Astrocyte of the cerebellum (primary cell): ENCODE data around the gene NYAP1.
"Not testable (repeated sequence)": the region's sequence is repeated elsewhere in the genome, so short reads cannot be mapped to it uniquely, and the experiment has no call there.

Source experiments
- DNase-seq: peaks from one replicate; pipeline ENCODE4 v3.0.0-alpha.2; 2011; ENCODE audit warnings: low read depth
- H3K4me3 ChIP-seq: 2 replicates; pipeline ENCODE4 v1.5.1; 2011; ENCODE audit warnings: mild to moderate bottlenecking, low read depth, low read length, moderate library complexity
- in situ Hi-C: cut with HindIII; loops from 2 replicates; pipeline ENCODE4 v1.10.0; 2017; ENCODE audit warnings: low sequenced_read_pairs
- TF ChIP-seq, protein P1 (sequence below): IDR thresholded peaks from 2 replicates; pipeline ENCODE4 v1.5.1; 2012; ENCODE audit warnings: low read length, low read depth, moderate library complexity, mild to moderate bottlenecking; ENCODE audit errors: missing control alignments

NYAP1 gene

DNA sequence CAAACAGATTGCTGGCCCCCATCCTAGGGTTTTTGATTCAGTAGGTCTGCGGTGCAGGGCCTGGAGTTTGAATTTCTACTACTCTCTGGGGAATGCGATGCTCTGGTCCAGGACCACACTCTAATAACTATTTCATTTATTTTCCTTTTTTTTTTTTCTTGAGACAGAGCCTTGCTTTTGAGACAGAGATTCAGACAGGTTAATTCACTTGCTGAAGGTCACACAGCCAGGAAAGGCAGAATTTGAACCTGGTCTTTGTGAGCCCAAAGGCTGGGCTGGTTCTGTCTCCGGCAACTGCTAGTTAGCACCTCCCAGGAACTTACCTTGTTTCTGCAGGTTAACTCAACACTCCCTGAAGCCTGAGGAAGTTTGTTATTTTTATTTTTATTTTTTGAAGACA, 31.2 kb upstream of the NYAP1 start:
- no peak for DNase-seq
- in situ Hi-C loops = no loop called here
- TF ChIP-seq, protein P1, sequence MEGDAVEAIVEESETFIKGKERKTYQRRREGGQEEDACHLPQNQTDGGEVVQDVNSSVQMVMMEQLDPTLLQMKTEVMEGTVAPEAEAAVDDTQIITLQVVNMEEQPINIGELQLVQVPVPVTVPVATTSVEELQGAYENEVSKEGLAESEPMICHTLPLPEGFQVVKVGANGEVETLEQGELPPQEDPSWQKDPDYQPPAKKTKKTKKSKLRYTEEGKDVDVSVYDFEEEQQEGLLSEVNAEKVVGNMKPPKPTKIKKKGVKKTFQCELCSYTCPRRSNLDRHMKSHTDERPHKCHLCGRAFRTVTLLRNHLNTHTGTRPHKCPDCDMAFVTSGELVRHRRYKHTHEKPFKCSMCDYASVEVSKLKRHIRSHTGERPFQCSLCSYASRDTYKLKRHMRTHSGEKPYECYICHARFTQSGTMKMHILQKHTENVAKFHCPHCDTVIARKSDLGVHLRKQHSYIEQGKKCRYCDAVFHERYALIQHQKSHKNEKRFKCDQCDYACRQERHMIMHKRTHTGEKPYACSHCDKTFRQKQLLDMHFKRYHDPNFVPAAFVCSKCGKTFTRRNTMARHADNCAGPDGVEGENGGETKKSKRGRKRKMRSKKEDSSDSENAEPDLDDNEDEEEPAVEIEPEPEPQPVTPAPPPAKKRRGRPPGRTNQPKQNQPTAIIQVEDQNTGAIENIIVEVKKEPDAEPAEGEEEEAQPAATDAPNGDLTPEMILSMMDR = no peak
- H3K4me3 ChIP-seq = no peak overlapping the region

DNA sequence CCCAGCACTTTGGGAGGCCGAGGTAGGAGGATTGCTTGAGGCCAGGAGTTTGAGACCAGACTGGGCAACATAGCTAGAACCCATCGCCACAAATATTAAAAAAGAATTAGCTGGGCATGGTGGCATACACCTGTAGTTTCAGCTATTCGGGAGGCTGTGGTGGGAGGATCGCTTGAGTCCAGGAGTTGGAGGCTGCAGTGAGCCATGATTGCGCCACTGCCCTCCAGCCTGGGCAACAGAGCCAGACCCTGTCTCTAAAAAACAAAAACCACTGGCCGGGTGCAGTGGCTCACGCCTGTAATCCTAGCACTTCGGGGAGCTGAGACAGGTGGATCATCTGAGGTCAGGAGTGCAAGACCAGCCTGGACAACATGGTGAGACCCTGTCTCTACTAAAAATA, 29.9 kb upstream of the NYAP1 start:
- H3K4me3 ChIP-seq, DNase-seq, in situ Hi-C loops: not testable (repeated sequence)

DNA sequence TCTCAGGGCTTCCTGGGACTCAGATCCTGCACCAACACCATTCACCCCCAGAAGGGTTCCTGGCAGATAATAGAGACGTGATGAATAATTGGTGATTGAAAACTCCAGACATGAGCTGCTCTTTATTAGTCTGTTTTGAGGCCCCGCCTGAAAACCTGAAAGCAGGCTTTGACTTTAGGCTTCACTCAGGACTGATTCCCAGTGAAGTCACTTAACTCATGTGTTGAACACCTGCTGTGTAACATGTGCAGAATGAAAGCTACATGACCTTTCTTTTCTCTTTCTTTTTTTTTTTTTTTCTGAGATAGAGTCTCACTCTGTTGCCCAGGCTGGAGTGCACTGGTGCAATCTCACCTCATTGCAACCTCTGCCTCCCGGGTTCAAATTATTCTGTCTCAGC, 28.5 kb upstream of the NYAP1 start:
- no peak for DNase-seq
- no peak overlapping the region for H3K4me3 ChIP-seq
- in situ Hi-C loops = no loop called here
- TF ChIP-seq, protein P1 = no peak

DNA sequence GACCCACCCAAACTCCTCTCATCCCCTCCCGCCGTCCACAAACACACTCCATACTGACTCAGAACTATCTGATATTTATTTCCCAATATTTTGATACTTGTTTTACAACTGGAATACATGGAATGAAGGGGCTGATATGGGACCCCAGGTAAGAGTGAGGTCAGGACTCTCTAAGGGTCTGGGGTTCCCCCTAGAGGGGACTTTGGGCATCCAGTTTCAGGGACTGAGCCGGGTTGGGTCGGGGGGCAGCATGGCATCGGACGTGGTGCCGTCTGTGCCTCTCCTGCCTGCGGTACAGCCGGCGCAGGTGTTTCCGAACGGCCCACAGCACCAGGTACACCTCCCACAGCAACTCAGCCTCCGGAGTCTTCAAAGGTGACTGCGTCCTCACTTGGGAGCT, 27.2 kb upstream of the NYAP1 start:
- TF ChIP-seq, protein P1 = no peak
- DNase-seq = no peak
- H3K4me3 ChIP-seq = no peak overlapping the region
- in situ Hi-C loops = no loop called here

DNA sequence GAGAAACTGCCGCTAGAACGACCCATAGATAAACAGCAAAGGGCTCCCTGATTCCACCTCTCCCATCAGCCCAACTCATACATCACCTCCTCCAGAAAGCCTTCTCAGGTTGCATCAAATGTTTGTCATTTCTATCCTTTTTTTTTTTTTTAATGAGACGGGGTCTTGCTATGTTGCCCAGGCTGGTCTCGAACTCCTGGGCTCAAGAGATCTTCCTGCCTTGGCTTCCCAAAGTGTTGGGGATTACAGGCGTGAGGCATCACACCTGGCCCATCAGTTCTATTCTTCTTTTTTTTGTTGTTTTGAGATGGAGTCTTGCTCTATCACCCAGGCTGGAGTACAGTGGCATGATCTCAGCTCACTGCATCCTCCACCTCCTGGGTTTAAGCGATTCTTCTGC, 26.7 kb upstream of the NYAP1 start:
- in situ Hi-C loops = no loop called here
- TF ChIP-seq, protein P1 = no peak
- no peak overlapping the region for H3K4me3 ChIP-seq
- DNase-seq = no peak

DNA sequence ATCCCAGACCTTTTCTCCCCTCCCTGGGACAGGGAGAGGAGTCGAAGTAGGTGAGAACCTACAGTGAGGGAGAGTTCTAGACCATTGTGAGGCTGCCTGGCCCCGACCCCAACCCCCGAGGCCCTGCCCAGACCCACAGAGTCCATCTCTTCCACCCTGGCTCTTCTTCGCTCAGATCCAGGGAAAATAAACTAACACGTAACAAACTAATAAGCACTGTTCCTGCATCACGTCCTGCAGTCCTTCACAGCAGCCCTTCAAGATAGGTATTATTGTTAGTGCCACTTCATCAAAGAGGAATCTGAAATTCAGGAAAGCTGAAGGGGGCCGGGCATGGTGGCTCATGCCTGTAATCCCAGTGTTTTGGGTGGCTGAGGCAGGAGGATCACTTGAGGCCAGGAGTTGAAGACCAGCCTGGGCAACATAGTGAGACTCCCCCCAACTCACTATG, 19.5 kb upstream of the NYAP1 start, which contains the start of gene SPACDR:
Gene SPACDR (minus strand): TSS at position 51 of the 451 bp plus-strand sequence. CDS start 235 bp downstream, outside the sequence.
- DNase-seq = no peak
- in situ Hi-C loops = no loop called here
- no peak within 1 kb of the TSS for H3K4me3 ChIP-seq
- TF ChIP-seq, protein P1 = no peak

DNA sequence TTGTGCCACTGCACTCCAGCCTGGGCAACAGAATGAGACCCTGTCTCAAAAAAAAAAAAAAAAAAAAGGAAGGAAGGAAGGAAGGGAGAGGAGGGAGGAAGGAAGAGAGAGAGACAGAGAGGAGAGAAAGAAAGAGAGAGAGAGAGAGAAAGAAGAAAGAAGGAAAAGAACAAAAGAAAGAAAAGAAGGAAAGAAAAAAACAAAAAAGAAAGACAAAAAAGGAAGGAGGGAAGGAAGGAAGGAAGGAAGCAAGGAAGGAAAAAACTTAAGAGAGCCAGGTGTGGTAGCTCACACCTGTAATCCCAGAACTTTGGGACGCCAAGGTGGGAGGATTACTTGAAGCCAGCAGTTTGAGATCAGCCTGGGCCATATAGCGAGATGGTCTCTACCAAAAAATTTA, 18.9 kb upstream of the NYAP1 start:
- TF ChIP-seq, protein P1 = no peak
- H3K4me3 ChIP-seq = no peak overlapping the region
- no peak for DNase-seq
- in situ Hi-C loops = no loop called here
